Activated T-cell treated with anti-CD3 and anti-CD28 coated beads, Interleukin-2, amount 50 U/mL, for 4 hours (primary cell): ENCODE measurements around the gene NUP93. TPM values are rescaled to one million over a fixed set of nuclear protein-coding genes. Genes with fewer than 3 reads are reported as not detected.

ENCODE experiments used
- ATAC-seq, 2 donors: fragments of 200-7000 bp; cut with Tn5 transposase; one replicate each; pipeline ENCODE4 v1.10.0; 2021
- DNase-seq: peaks from one replicate; pipeline ENCODE4 v3.0.0-alpha.2; 2020
- H3K27me3 Mint-ChIP-seq: one replicate; pipeline ENCODE4 v1.8.0; 2021; ENCODE audit warnings: low read depth, mixed read lengths
- H3K36me3 Mint-ChIP-seq: one replicate; pipeline ENCODE4 v1.8.0; 2022; ENCODE audit warnings: mixed read lengths; ENCODE audit not compliant: insufficient read depth
- H3K4me1 Mint-ChIP-seq: one replicate; pipeline ENCODE4 v1.8.0; 2021; ENCODE audit warnings: low read depth, mixed read lengths
- H3K4me3 Mint-ChIP-seq: one replicate; pipeline ENCODE4 v1.8.0; 2021; ENCODE audit warnings: mild to moderate bottlenecking, moderate library complexity, mixed read lengths
- H3K9me3 Mint-ChIP-seq: one replicate; pipeline ENCODE4 v1.8.0; 2021; ENCODE audit warnings: mixed read lengths
- total RNA-seq, 3 donors: library from RNA; stranded (reverse); gene quantifications; one replicate each; pipeline ENCODE4 v1.2.1, GENCODE V29; 2021

Gene NUP93
- total RNA-seq, 3 donors from 2014 or later, result 178 to 195 (median 181) TPM

- ATAC-seq, result no peak
- H3K4me3 Mint-ChIP-seq, result no peak overlapping the region
- DNase-seq, result no peak
- H3K9me3 Mint-ChIP-seq, result no peaks in the 10 kb centered on the region
- peaks cover 31% of the 10 kb centered on the region for H3K4me1 Mint-ChIP-seq
- H3K36me3 Mint-ChIP-seq, result peaks cover 23% of the 10 kb centered on the region
- H3K27me3 Mint-ChIP-seq, result no peaks in the 10 kb centered on the region
Measured at GRCh38 chr16:56744996-56745640, 15.2 kb downstream of the NUP93 start.

GRCh38 chr16:56747486-56748045 is 17.6 kb downstream of the NUP93 start:
- H3K36me3 Mint-ChIP-seq, result peaks cover 32% of the 10 kb centered on the region
- H3K27me3 Mint-ChIP-seq, result no peaks in the 10 kb centered on the region
- no peak for DNase-seq
- no peak for ATAC-seq
- no peak overlapping the region for H3K4me3 Mint-ChIP-seq
- H3K9me3 Mint-ChIP-seq, result no peaks in the 10 kb centered on the region
- peaks cover 25% of the 10 kb centered on the region for H3K4me1 Mint-ChIP-seq

GRCh38 chr16:56748191-56748590 is 18.3 kb downstream of the NUP93 start:
- peaks cover 35% of the 10 kb centered on the region for H3K36me3 Mint-ChIP-seq
- no peak for DNase-seq
- H3K4me1 Mint-ChIP-seq, result peaks cover 23% of the 10 kb centered on the region
- ATAC-seq, result no peak
- no peaks in the 10 kb centered on the region for H3K27me3 Mint-ChIP-seq
- no peaks in the 10 kb centered on the region for H3K9me3 Mint-ChIP-seq
- H3K4me3 Mint-ChIP-seq, result no peak overlapping the region

GRCh38 chr16:56748826-56749225 is 18.9 kb downstream of the NUP93 start:
- Mint-ChIP-seq H3K36me3 (peaks cover 41% of the 10 kb centered on the region), H3K27me3 (no peaks in the 10 kb centered on the region), H3K9me3 (peaks cover 3% of the 10 kb centered on the region), H3K4me3 (no peak overlapping the region), H3K4me1 (peaks cover 23% of the 10 kb centered on the region)
- ATAC-seq (no peak), DNase-seq (no peak)

- ATAC-seq (no peak), DNase-seq (no peak)
- no peaks in the 10 kb centered on the region for H3K27me3 Mint-ChIP-seq
- peaks cover 5% of the 10 kb centered on the region for H3K9me3 Mint-ChIP-seq
- H3K4me1 Mint-ChIP-seq, result peaks cover 16% of the 10 kb centered on the region
- H3K36me3 Mint-ChIP-seq, result peaks cover 46% of the 10 kb centered on the region
- H3K4me3 Mint-ChIP-seq, result no peak overlapping the region
Measured at GRCh38 chr16:56749672-56750491, 20.0 kb downstream of the NUP93 start.

- DNase-seq, result no peak
- H3K9me3 Mint-ChIP-seq, result peaks cover 5% of the 10 kb centered on the region
- H3K36me3 Mint-ChIP-seq, result peaks cover 51% of the 10 kb centered on the region
- H3K27me3 Mint-ChIP-seq, result no peaks in the 10 kb centered on the region
- no peak overlapping the region for H3K4me3 Mint-ChIP-seq
- ATAC-seq, result no peak
- peaks cover 9% of the 10 kb centered on the region for H3K4me1 Mint-ChIP-seq
Measured at GRCh38 chr16:56753410-56753809, 23.5 kb downstream of the NUP93 start.

DNA sequence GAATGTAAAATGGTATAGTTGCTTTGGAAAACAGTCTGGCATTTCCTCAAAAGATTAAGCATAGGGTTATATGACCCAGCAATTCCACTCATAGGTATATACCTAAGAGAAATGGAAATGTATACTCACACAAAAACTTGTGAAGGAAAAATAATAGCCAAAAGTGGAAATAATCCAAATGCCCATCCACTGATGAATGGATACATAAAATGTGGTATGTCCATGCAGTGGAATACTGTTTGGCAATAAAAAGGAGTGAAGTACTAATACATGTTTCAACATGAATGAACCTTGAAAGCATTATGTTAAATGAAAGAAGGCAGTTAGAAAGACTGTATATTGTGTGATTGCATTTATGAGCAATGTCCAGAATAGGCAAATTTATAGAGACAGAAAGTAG is 25.1 kb downstream of the NUP93 start:
- ATAC-seq (no peak), DNase-seq (no peak)
- Mint-ChIP-seq H3K36me3 (peaks cover 52% of the 10 kb centered on the region), H3K4me3 (no peak overlapping the region), H3K27me3 (no peaks in the 10 kb centered on the region), H3K4me1 (peaks cover 3% of the 10 kb centered on the region), H3K9me3 (peaks cover 5% of the 10 kb centered on the region)

DNA sequence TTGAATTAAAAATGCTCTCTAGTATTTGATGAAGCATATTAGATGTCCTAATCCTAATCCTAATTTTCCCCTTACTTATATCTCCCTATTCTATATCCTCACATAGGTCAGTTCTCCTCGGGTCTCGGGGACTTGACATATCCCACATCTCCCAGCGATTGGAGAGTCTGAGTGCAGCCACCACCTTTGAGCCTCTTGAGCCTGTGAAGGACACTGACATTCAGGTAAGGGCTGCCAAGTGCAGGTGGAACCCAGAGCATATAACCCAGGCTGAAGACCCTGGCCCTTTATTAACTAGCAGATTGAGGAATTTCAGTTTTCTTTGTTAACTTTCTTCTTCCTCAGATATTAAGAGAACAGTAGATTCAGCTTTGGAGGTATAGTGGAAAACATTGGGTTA is 28.5 kb downstream of the NUP93 start:
- H3K4me1 Mint-ChIP-seq, result no peaks in the 10 kb centered on the region
- no peaks in the 10 kb centered on the region for H3K27me3 Mint-ChIP-seq
- no peak for DNase-seq
- H3K4me3 Mint-ChIP-seq, result no peak overlapping the region
- H3K36me3 Mint-ChIP-seq, result peaks cover 53% of the 10 kb centered on the region
- peaks cover 5% of the 10 kb centered on the region for H3K9me3 Mint-ChIP-seq
- no peak for ATAC-seq

DNA sequence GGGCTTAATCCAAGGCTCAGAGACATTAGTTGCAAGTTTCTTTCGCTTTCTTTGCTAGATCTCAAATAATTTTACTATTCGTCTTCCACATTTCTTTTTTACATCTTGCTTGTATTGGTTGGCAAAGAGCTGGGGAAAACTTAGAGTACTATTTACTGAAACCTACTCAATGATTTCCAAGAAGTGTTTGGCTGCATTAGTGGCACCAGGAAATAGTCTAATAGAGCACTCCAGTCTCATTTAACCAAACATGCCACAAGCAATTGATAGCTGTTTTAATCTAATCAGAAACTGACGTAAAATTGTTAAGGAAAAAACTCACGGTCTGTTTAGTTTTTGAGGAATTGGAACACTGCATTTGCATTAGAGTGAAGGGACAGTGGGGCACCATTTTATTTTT is 29.0 kb downstream of the NUP93 start:
- Mint-ChIP-seq H3K27me3 (no peaks in the 10 kb centered on the region), H3K36me3 (peaks cover 48% of the 10 kb centered on the region), H3K9me3 (peaks cover 1% of the 10 kb centered on the region)

GRCh38 chr16:56763291-56763916 is 33.5 kb downstream of the NUP93 start:
- H3K27me3 Mint-ChIP-seq, result no peaks in the 10 kb centered on the region
- no peaks in the 10 kb centered on the region for H3K9me3 Mint-ChIP-seq
- ATAC-seq (no peak), DNase-seq (no peak)
- no peak overlapping the region for H3K4me3 Mint-ChIP-seq
- H3K4me1 Mint-ChIP-seq, result peaks cover 7% of the 10 kb centered on the region
- H3K36me3 Mint-ChIP-seq, result peaks cover 43% of the 10 kb centered on the region

More for the DNA sequence above, 29.0 kb downstream of the NUP93 start:
- H3K4me3 Mint-ChIP-seq, result no peak overlapping the region
- H3K4me1 Mint-ChIP-seq, result peaks cover 4% of the 10 kb centered on the region
- DNase-seq (no peak), ATAC-seq (no peak)

GRCh38 chr16:56764835-56765234 is 34.9 kb downstream of the NUP93 start:
- Mint-ChIP-seq H3K27me3 (no peaks in the 10 kb centered on the region), H3K4me1 (peaks cover 11% of the 10 kb centered on the region), H3K4me3 (no peak overlapping the region), H3K36me3 (peaks cover 39% of the 10 kb centered on the region), H3K9me3 (no peaks in the 10 kb centered on the region)
- no peak for DNase-seq
- no peak for ATAC-seq

- Mint-ChIP-seq H3K4me3 (no peak overlapping the region), H3K27me3 (no peaks in the 10 kb centered on the region), H3K4me1 (peaks cover 19% of the 10 kb centered on the region), H3K36me3 (peaks cover 31% of the 10 kb centered on the region), H3K9me3 (no peaks in the 10 kb centered on the region)
- DNase-seq (no peak), ATAC-seq (no peak)
Measured at GRCh38 chr16:56765949-56766348, 36.0 kb downstream of the NUP93 start.

- DNase-seq (no peak), ATAC-seq (no peak)
- Mint-ChIP-seq H3K36me3 (peaks cover 27% of the 10 kb centered on the region), H3K4me3 (no peak overlapping the region), H3K9me3 (no peaks in the 10 kb centered on the region), H3K4me1 (peaks cover 28% of the 10 kb centered on the region), H3K27me3 (no peaks in the 10 kb centered on the region)
Measured at GRCh38 chr16:56767024-56767423, 37.1 kb downstream of the NUP93 start.

- H3K9me3 Mint-ChIP-seq, result no peaks in the 10 kb centered on the region
- DNase-seq, result no peak
- H3K36me3 Mint-ChIP-seq, result peaks cover 19% of the 10 kb centered on the region
- H3K4me1 Mint-ChIP-seq, result peaks cover 27% of the 10 kb centered on the region
- ATAC-seq, result no peak
- no peaks in the 10 kb centered on the region for H3K27me3 Mint-ChIP-seq
- H3K4me3 Mint-ChIP-seq, result no peak overlapping the region
Measured at GRCh38 chr16:56769677-56770076, 39.7 kb downstream of the NUP93 start.
